Liver (tissue), 9 donors: Measurements from ENCODE around the gene MUC6. TPM values are rescaled to one million over a fixed set of nuclear protein-coding genes. Genes with fewer than 3 reads are reported as not detected.

Experiments used
- DNase-seq: peaks from one replicate; pipeline ENCODE4 v3.0.0-alpha.2; 2017; ENCODE audit warnings: low spot score
- H3K27ac ChIP-seq, 2 donors: one replicate each; pipeline ENCODE4 v1.7.0; 2013; ENCODE audit warnings: inconsistent platforms in 2 of 2, low read length in 2 of 2, control low read depth in 1 of 2, low read depth in 1 of 2, mild to moderate bottlenecking in 1 of 2
- H3K27me3 ChIP-seq, 4 donors: one replicate each; pipeline versions ENCODE4 v1.6.1 to v1.7.0; 2013; ENCODE audit warnings: low read length in 3 of 4, inconsistent platforms in 1 of 4, mild to moderate bottlenecking in 1 of 4, moderate library complexity in 1 of 4; ENCODE audit not compliant: control insufficient read depth in 4 of 4, insufficient read depth in 4 of 4
- H3K36me3 ChIP-seq, 4 donors: one replicate each; pipeline versions ENCODE4 v1.6.1 to v1.7.0; 2013; ENCODE audit warnings: low read length in 3 of 4, mild to moderate bottlenecking in 3 of 4, low read depth in 1 of 4, moderate library complexity in 1 of 4; ENCODE audit not compliant: control insufficient read depth in 4 of 4, insufficient read depth in 3 of 4
- H3K4me1 ChIP-seq, 4 donors: one replicate each; pipeline versions ENCODE4 v1.6.1 to v1.7.0; 2013; ENCODE audit warnings: low read length in 3 of 4, mild to moderate bottlenecking in 3 of 4, moderate library complexity in 1 of 4; ENCODE audit not compliant: control insufficient read depth in 4 of 4, insufficient read depth in 4 of 4
- H3K4me3 ChIP-seq, 3 donors: one replicate each; pipeline versions ENCODE4 v1.6.1 to v1.7.0; 2013; ENCODE audit warnings: low read length in 3 of 3, control low read depth in 1 of 3, low read depth in 1 of 3, mild to moderate bottlenecking in 1 of 3
- H3K9ac ChIP-seq, 2 donors: one replicate each; pipeline ENCODE4 v1.7.0; 2013; ENCODE audit warnings: low read length in 2 of 2, mild to moderate bottlenecking in 2 of 2, moderate library complexity in 2 of 2, control low read depth in 1 of 2, low read depth in 1 of 2
- H3K9me3 ChIP-seq, 4 donors: one replicate each; pipeline versions ENCODE4 v1.6.1 to v1.7.0; 2013; ENCODE audit warnings: low read length in 3 of 4; ENCODE audit not compliant: control insufficient read depth in 4 of 4
- ATF3 ChIP-seq: IDR thresholded peaks from 2 replicates; pipeline ENCODE4 v1.6.1; 2016; ENCODE audit warnings: antibody characterized with exemption
- CTCF ChIP-seq: fragments of 150-350 bp; IDR thresholded peaks from 2 replicates; pipeline ENCODE4 v1.5.1; 2017; ENCODE audit warnings: improper control_type of control experiment, low read depth, low read length; ENCODE audit not compliant: missing input control
- EGR1 ChIP-seq, 2 donors: IDR thresholded peaks; 2 replicates each; pipeline ENCODE4 v1.6.1; 2016 to 2018; ENCODE audit warnings: antibody characterized with exemption in 2 of 2, low read depth in 2 of 2
- FOXA1 ChIP-seq: IDR thresholded peaks from 2 replicates; pipeline ENCODE4 v1.6.1; 2016; ENCODE audit warnings: antibody characterized with exemption
- FOXA2 ChIP-seq: IDR thresholded peaks from 2 replicates; pipeline ENCODE4 v1.6.1; 2016; ENCODE audit warnings: antibody characterized with exemption
- GABPA ChIP-seq, 2 donors: IDR thresholded peaks in 1 of 2; conservative IDR thresholded peaks in 1 of 2; 2 replicates each; pipeline ENCODE4 v1.6.1; 2016; ENCODE audit warnings: antibody characterized with exemption in 2 of 2, mild to moderate bottlenecking in 1 of 2, moderate library complexity in 1 of 2
- HNF4A ChIP-seq, 2 donors: conservative IDR thresholded peaks; 2 replicates each; pipeline ENCODE4 v1.6.1; 2016; ENCODE audit warnings: antibody characterized with exemption in 2 of 2, mild to moderate bottlenecking in 2 of 2
- HNF4G ChIP-seq: IDR thresholded peaks from 2 replicates; pipeline ENCODE4 v1.6.1; 2016; ENCODE audit warnings: antibody characterized with exemption
- JUND ChIP-seq, 2 donors: IDR thresholded peaks; 2 replicates each; pipeline ENCODE4 v1.6.1; 2016; ENCODE audit warnings: antibody characterized with exemption in 2 of 2
- MAX ChIP-seq: IDR thresholded peaks from 2 replicates; pipeline ENCODE4 v1.6.1; 2016; ENCODE audit warnings: antibody characterized with exemption
- NR2F2 ChIP-seq: IDR thresholded peaks from 2 replicates; pipeline ENCODE4 v1.6.1; 2016; ENCODE audit warnings: antibody characterized with exemption
- RAD21 ChIP-seq, 2 donors: IDR thresholded peaks; 2 replicates each; pipeline ENCODE4 v1.6.1; 2016; ENCODE audit warnings: antibody characterized with exemption in 2 of 2, mild to moderate bottlenecking in 2 of 2
- REST ChIP-seq: IDR thresholded peaks from 2 replicates; pipeline ENCODE4 v1.6.1; 2016; ENCODE audit warnings: antibody characterized with exemption, mild to moderate bottlenecking
- RXRA ChIP-seq, 2 donors: IDR thresholded peaks; 2 replicates each; pipeline ENCODE4 v1.6.1; 2017 to 2018; ENCODE audit warnings: antibody characterized with exemption in 2 of 2, mild to moderate bottlenecking in 1 of 2
- SP1 ChIP-seq: IDR thresholded peaks from 2 replicates; pipeline ENCODE4 v1.6.1; 2018; ENCODE audit warnings: antibody characterized with exemption, mild to moderate bottlenecking
- TAF1 ChIP-seq: conservative IDR thresholded peaks from 2 replicates; pipeline ENCODE4 v1.6.1; 2016; ENCODE audit warnings: antibody characterized with exemption, mild to moderate bottlenecking
- YY1 ChIP-seq: IDR thresholded peaks from 2 replicates; pipeline ENCODE4 v1.6.1; 2016; ENCODE audit warnings: antibody characterized with exemption, mild to moderate bottlenecking
- ZBTB33 ChIP-seq: IDR thresholded peaks from 2 replicates; pipeline ENCODE4 v1.6.1; 2016; ENCODE audit warnings: antibody characterized with exemption
- WGBS: extraction: QIAGEN DNeasy Blood & Tissue Kit; methylation state at CpG from one replicate; pipeline ENCODE4 v1.1.7; 2013; 5-methylcytosine and 5-hydroxymethylcytosine counted together
- polyA plus RNA-seq, 2 donors: library from polyadenylated mRNA; stranded (reverse) in 1 of 2; unstranded in 1 of 2; fragments of 200-250 nt in 1 of 2; fragments of >200 nt in 1 of 2; fragmentation: Nextera tagmentation in 1 of 2; extraction: Ambion mirVana in 1 of 2; gene quantifications; one replicate each; pipeline versions ENCODE4 v1.2.1 to v1.2.3, GENCODE V29; 2013 to 2015
- total RNA-seq, 2 donors: library from RNA; depleted of rRNA; stranded (reverse); fragments of >200 nt; gene quantifications; one replicate each; pipeline ENCODE4 v1.2.3, GENCODE V29; 2014
- donor health status: healthy.
- donor health status: healthy.
- donor health status: healthy.
- donor health status: healthy.
- donor health status: healthy.

Gene MUC6
- total and polyA plus RNA-seq, 4 donors: 0.05 to 0.54 (median 0.18) TPM

- H3K4me1 ChIP-seq: no peaks in the 10 kb centered on the region
- H3K27ac ChIP-seq: no peak overlapping the region
- no peak for DNase-seq
- H3K27me3 ChIP-seq: no peaks in the 10 kb centered on the region
- no peaks in the 10 kb centered on the region for H3K9me3 ChIP-seq
- WGBS: 94% methylated on average over 17 of the region's 17 CpGs
- TF ChIP-seq RAD21 (IDR thresholded peaks at IDR 0.05) (no peak), FOXA1 (no peak), HNF4G (no peak), MAX (no peak), CTCF (no peak), ATF3 (no peak), SP1 (no peak), GABPA (IDR thresholded peaks at IDR 0.05 in 1 of 2, conservative IDR thresholded peaks at IDR 0.05 in 1 of 2) (no peak), RXRA (IDR thresholded peaks at IDR 0.05) (no peak), NR2F2 (no peak), FOXA2 (no peak), JUND (IDR thresholded peaks at IDR 0.05) (no peak), REST (no peak), HNF4A (conservative IDR thresholded peaks at IDR 0.05) (no peak), TAF1 (no peak), ZBTB33 (no peak)
- peaks cover 14 to 77% (median 40%) of the 10 kb centered on the region in 4 donors for H3K36me3 ChIP-seq
- H3K4me3 ChIP-seq: no peak overlapping the region
- no peak overlapping the region for H3K9ac ChIP-seq
Observed at GRCh38 chr11:1009991-1010390, 26.5 kb downstream of the MUC6 start.

- Histone ChIP-seq H3K4me1 (no peaks in the 10 kb centered on the region), H3K27me3 (no peaks in the 10 kb centered on the region), H3K27ac (no peak overlapping the region), H3K9ac (no peak overlapping the region), H3K36me3 (peaks cover 15 to 83% (median 45%) of the 10 kb centered on the region in 4 donors), H3K9me3 (no peaks in the 10 kb centered on the region), H3K4me3 (no peak overlapping the region)
- no peak for TF ChIP-seq EGR1 (IDR thresholded peaks at IDR 0.05; ENCODE audit: low read depth in 2 of 2)
- TF ChIP-seq SP1: no peak
- TF ChIP-seq RXRA (IDR thresholded peaks at IDR 0.05): no peak
- no peak for TF ChIP-seq ATF3
- no peak for TF ChIP-seq JUND (IDR thresholded peaks at IDR 0.05)
- TF ChIP-seq HNF4G: no peak
- TF ChIP-seq TAF1: no peak
- TF ChIP-seq RAD21 (IDR thresholded peaks at IDR 0.05): no peak
- TF ChIP-seq YY1: no peak
- no peak for TF ChIP-seq FOXA2
- TF ChIP-seq NR2F2: no peak
- TF ChIP-seq MAX: no peak
- TF ChIP-seq ZBTB33: no peak
- no peak for TF ChIP-seq FOXA1
- 95% methylated on average over 33 of the region's 33 CpGs for WGBS
- DNase-seq: no peak
Observed at GRCh38 chr11:1009371-1009770, 27.1 kb downstream of the MUC6 start.
